GM23248 (cell line): ENCODE measurements around the gene HOXB9. TPM values are rescaled to one million over a fixed set of nuclear protein-coding genes. Genes with fewer than 3 reads are reported as not detected.

ENCODE experiments used
- DNase-seq: peaks from one replicate; pipeline ENCODE4 v3.0.0-alpha.2; 2015
- H2AFZ ChIP-seq: fragments of 200-600 bp; sonication (generic); 2 replicates; pipeline ENCODE4 v1.6.1; 2016; ENCODE audit warnings: antibody characterized with exemption
- H3F3A ChIP-seq: fragments of 200-600 bp; sonication (generic); 2 replicates; pipeline ENCODE4 v1.6.1; 2016; ENCODE audit warnings: mild to moderate bottlenecking, antibody characterized with exemption, mixed run types; ENCODE audit not compliant: insufficient read depth
- H3K27ac ChIP-seq: fragments of 200-600 bp; sonication (generic); 2 replicates; pipeline ENCODE4 v1.5.1; 2016; ENCODE audit warnings: mild to moderate bottlenecking
- H3K27me3 ChIP-seq: fragments of 200-600 bp; sonication (generic); replicated peaks from 2 replicates; pipeline ENCODE4 v1.6.1; 2016; ENCODE audit warnings: mild to moderate bottlenecking; ENCODE audit not compliant: insufficient read depth
- H3K36me3 ChIP-seq: fragments of 200-600 bp; sonication (generic); 2 replicates; pipeline ENCODE4 v1.6.1; 2016; ENCODE audit warnings: low read depth, mild to moderate bottlenecking
- H3K4me1 ChIP-seq: fragments of 200-600 bp; sonication (generic); 2 replicates; pipeline ENCODE4 v1.6.1; 2016; ENCODE audit warnings: mild to moderate bottlenecking; ENCODE audit not compliant: insufficient read depth
- H3K4me2 ChIP-seq: fragments of 200-600 bp; sonication (generic); one replicate; pipeline ENCODE4 v1.6.1; 2016; ENCODE audit warnings: mild to moderate bottlenecking; ENCODE audit not compliant: unreplicated experiment
- H3K4me3 ChIP-seq: fragments of 200-600 bp; sonication (generic); 2 replicates; pipeline ENCODE4 v1.5.1; 2016; ENCODE audit warnings: mild to moderate bottlenecking
- H3K79me2 ChIP-seq: fragments of 200-600 bp; sonication (generic); 2 replicates; pipeline ENCODE4 v1.6.1; 2016; ENCODE audit warnings: mild to moderate bottlenecking; ENCODE audit not compliant: insufficient read depth
- H3K9ac ChIP-seq: fragments of 200-600 bp; sonication (generic); 2 replicates; pipeline ENCODE4 v1.6.1; 2016; ENCODE audit warnings: mild to moderate bottlenecking
- H3K9me2 ChIP-seq: fragments of 200-600 bp; sonication (generic); 2 replicates; pipeline ENCODE4 v1.6.1; 2016; ENCODE audit warnings: mixed run types, mild to moderate bottlenecking, moderate library complexity; ENCODE audit not compliant: insufficient read depth
- H3K9me3 ChIP-seq: fragments of 200-600 bp; sonication (generic); one replicate; pipeline ENCODE4 v1.6.1; 2017; ENCODE audit warnings: low read depth
- H4K20me1 ChIP-seq: fragments of 200-600 bp; sonication (generic); 2 replicates; pipeline ENCODE4 v1.6.0; 2016; ENCODE audit not compliant: insufficient read depth
- EZH2 ChIP-seq: fragments of 200-600 bp; sonication (generic); IDR thresholded peaks from 2 replicates; pipeline ENCODE4 v1.6.1; 2018; ENCODE audit warnings: antibody characterized with exemption, mild to moderate bottlenecking; ENCODE audit not compliant: insufficient read depth, poor library complexity, severe bottlenecking
- EZH2phosphoT487 ChIP-seq: fragments of 200-600 bp; sonication (generic); IDR thresholded peaks from 2 replicates; pipeline ENCODE4 v1.6.1; 2018; ENCODE audit warnings: antibody characterized with exemption, moderate library complexity, mild to moderate bottlenecking, low read depth; ENCODE audit not compliant: insufficient read depth
- WGBS, 2 experiments: methylation state at CpG; one replicate each; pipeline ENCODE4 v1.1.6; 2015 to 2017; ENCODE audit warnings: low lambda C conversion rate in 2 of 2, low coverage in 1 of 2; ENCODE audit errors: missing lambda C conversion rate in 2 of 2; 5-methylcytosine and 5-hydroxymethylcytosine counted together
- in situ Hi-C: fragments of 300-500 bp; cut with MboI; formaldehyde crosslinking; loops from 2 replicates; pipeline ENCODE4 v1.15.0; 2020
- polyA plus RNA-seq: library from polyadenylated mRNA; unstranded; fragments of >200 nt; fragmentation: Nextera tagmentation; extraction: Ambion mirVana; gene quantifications from 2 replicates; pipeline ENCODE4 v1.2.1, GENCODE V29; 2016
- total RNA-seq: library from RNA; depleted of rRNA; stranded (reverse); fragments of >200 nt; shearing (Covaris generic); gene quantifications from 2 replicates; pipeline ENCODE4 v1.2.3, GENCODE V29; 2014

Gene HOXB9
- total and polyA plus RNA-seq, 2 experiments from 2014 or later = not detected

GRCh38 chr17:48586355-48587258 is 39.6 kb downstream of the HOXB9 start:
- Histone ChIP-seq H3K9me3 (no peaks in the 10 kb centered on the region), H3K9me2 (no peaks in the 10 kb centered on the region), H3K79me2 (peaks cover 21% of the 10 kb centered on the region), H3F3A (peaks cover 30% of the 10 kb centered on the region; the same call in 1 of the 2 replicates), H3K27ac (peak overlapping the region; percentile 65; the same call in 1 of the 2 replicates), H3K4me1 (peaks cover 27% of the 10 kb centered on the region), H2AFZ (peak overlapping the region; percentile 96), H3K4me3 (peak overlapping the region; percentile 90), H4K20me1 (no peaks in the 10 kb centered on the region), H3K9ac (peak overlapping the region; percentile 78), H3K4me2 (peak overlapping the region; percentile 94), H3K27me3 (no peaks in the 10 kb centered on the region), H3K36me3 (no peaks in the 10 kb centered on the region)
- 76 to 78% methylated on average over 34 of the region's 34 CpGs for WGBS, 2 experiments
- in situ Hi-C loops = no loop called here
- no peak for DNase-seq
- TF ChIP-seq EZH2phosphoT487 (no peak), EZH2 (no peak)

DNA sequence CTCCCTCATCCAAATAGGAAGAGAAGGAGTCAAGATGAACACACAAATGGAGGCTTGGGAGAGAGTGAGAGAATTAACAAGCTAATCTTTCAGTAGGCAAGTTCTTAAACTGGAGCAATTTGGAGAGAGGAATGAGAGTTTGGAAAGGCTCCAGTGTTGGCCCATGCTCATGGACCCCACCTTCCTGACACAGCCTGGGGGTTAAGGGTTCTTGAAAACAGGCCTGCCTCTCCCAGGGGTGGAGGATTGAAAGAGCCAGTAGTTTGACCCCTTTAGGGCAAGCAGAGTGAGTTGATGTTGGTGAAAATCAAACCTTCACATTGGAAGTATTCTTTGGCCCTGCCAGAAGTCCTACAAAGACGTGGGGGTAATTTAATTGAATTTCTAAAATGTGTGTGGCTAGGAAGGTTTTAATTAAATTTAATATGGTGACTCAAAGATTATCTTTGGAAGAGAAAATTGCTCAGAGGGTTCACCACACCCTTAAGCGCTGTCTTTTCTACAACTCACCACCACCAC is 41.9 kb downstream of the HOXB9 start:
- H3K27me3 ChIP-seq = no peaks in the 10 kb centered on the region
- peaks cover 45% of the 10 kb centered on the region for H3K79me2 ChIP-seq
- no peaks in the 10 kb centered on the region for H4K20me1 ChIP-seq
- H3K9me3 ChIP-seq = no peaks in the 10 kb centered on the region
- peaks cover 27% of the 10 kb centered on the region for H3K4me1 ChIP-seq
- 0 out of 2 replicates have a peak overlapping the region, but pooled peaks have one; percentile 6 for H3K9ac ChIP-seq
- no peaks in the 10 kb centered on the region for H3K9me2 ChIP-seq
- DNase-seq = peak; percentile 76
- in situ Hi-C loops = no loop called here
- peak overlapping the region; percentile 65 for H3K27ac ChIP-seq
- H3K36me3 ChIP-seq = no peaks in the 10 kb centered on the region
- H3F3A ChIP-seq = peaks cover 30% of the 10 kb centered on the region; the same call in 1 of the 2 replicates
- H3K4me2 ChIP-seq = peak overlapping the region; percentile 94
- peak overlapping the region; percentile 90 for H3K4me3 ChIP-seq
- TF ChIP-seq EZH2 = no peak
- TF ChIP-seq EZH2phosphoT487 = no peak
- 0% methylated on average over 2 of the region's 2 CpGs for WGBS, 2 experiments
- H2AFZ ChIP-seq = no peak overlapping the region

- peak overlapping the region; percentile 94 for H3K4me2 ChIP-seq
- DNase-seq = no peak
- 92 to 94% methylated on average over 3 of the region's 3 CpGs for WGBS, 2 experiments
- H3K9me3 ChIP-seq = no peaks in the 10 kb centered on the region
- H3K27ac ChIP-seq = peak overlapping the region; percentile 65
- H3K79me2 ChIP-seq = peaks cover 50% of the 10 kb centered on the region
- H3F3A ChIP-seq = peaks cover 30% of the 10 kb centered on the region; the same call in 1 of the 2 replicates
- H3K27me3 ChIP-seq = no peaks in the 10 kb centered on the region
- H3K4me3 ChIP-seq = 0 out of 2 replicates have a peak overlapping the region, but pooled peaks have one; percentile 90
- H3K9me2 ChIP-seq = no peaks in the 10 kb centered on the region
- H4K20me1 ChIP-seq = no peaks in the 10 kb centered on the region
- H2AFZ ChIP-seq = no peak overlapping the region
- in situ Hi-C loops = no loop called here
- 0 out of 2 replicates have a peak overlapping the region, but pooled peaks have one; percentile 6 for H3K9ac ChIP-seq
- no peaks in the 10 kb centered on the region for H3K36me3 ChIP-seq
- peaks cover 27% of the 10 kb centered on the region for H3K4me1 ChIP-seq
- no peak for TF ChIP-seq EZH2phosphoT487
- no peak for TF ChIP-seq EZH2
Observed at GRCh38 chr17:48583708-48584222, 42.4 kb downstream of the HOXB9 start.

GRCh38 chr17:48582750-48583069 is 43.4 kb downstream of the HOXB9 start:
- Histone ChIP-seq H3K9me2 (no peaks in the 10 kb centered on the region), H3K27me3 (no peaks in the 10 kb centered on the region), H3K9me3 (no peaks in the 10 kb centered on the region), H2AFZ (peak overlapping the region; percentile 79), H3K4me1 (peaks cover 27% of the 10 kb centered on the region), H3K4me2 (peak overlapping the region; percentile 90), H3K4me3 (peak overlapping the region; percentile 74), H3K9ac (peak overlapping the region; percentile 85), H3K79me2 (peaks cover 53% of the 10 kb centered on the region), H3K36me3 (no peaks in the 10 kb centered on the region), H4K20me1 (no peaks in the 10 kb centered on the region), H3F3A (peaks cover 30% of the 10 kb centered on the region; the same call in 1 of the 2 replicates), H3K27ac (peak overlapping the region; percentile 75)
- in situ Hi-C loops = no loop called here
- 24 to 29% methylated on average over 7 of the region's 7 CpGs for WGBS, 2 experiments
- TF ChIP-seq EZH2phosphoT487 (no peak), EZH2 (no peak)
- DNase-seq = no peak
